Measurements from ENCODE around the gene TLK2.

DNA sequence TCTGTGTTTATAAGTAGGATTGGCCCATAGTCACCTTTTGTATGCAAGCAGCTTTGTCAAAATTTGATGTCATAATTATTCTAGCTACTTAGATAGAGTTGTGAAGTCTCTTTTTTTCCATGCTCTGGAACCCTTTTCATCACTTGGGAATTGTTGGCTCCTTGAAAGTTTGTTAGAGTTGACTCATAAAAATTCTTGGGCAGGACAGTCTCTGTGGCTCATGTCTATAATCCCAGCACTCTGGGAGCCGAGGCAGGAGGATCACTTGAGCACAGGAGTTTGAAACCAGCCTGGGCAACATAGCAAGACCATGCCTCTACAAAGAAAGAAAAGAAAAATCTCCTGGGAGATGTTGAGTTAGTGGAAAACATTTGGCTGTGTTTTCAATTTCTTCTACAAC lies 103.1 kb downstream of the TLK2 start:
- TF ChIP-seq EZH2 (IDR thresholded peaks at IDR 0.05; ENCODE audit: borderline replicate concordance, low read depth, low read length, poor library complexity, severe bottlenecking) = no peak
- TF ChIP-seq, protein P1, sequence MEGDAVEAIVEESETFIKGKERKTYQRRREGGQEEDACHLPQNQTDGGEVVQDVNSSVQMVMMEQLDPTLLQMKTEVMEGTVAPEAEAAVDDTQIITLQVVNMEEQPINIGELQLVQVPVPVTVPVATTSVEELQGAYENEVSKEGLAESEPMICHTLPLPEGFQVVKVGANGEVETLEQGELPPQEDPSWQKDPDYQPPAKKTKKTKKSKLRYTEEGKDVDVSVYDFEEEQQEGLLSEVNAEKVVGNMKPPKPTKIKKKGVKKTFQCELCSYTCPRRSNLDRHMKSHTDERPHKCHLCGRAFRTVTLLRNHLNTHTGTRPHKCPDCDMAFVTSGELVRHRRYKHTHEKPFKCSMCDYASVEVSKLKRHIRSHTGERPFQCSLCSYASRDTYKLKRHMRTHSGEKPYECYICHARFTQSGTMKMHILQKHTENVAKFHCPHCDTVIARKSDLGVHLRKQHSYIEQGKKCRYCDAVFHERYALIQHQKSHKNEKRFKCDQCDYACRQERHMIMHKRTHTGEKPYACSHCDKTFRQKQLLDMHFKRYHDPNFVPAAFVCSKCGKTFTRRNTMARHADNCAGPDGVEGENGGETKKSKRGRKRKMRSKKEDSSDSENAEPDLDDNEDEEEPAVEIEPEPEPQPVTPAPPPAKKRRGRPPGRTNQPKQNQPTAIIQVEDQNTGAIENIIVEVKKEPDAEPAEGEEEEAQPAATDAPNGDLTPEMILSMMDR (conservative IDR thresholded peaks at IDR 0.05; ENCODE audit: low read depth, low read length) = no peak

All from A673 (cell line).